Dermis blood vessel endothelial cell (primary cell): ENCODE results near the gene IDH3A. TPM values are rescaled to one million over a fixed set of nuclear protein-coding genes. Genes with fewer than 3 reads are reported as not detected.
"Not testable (repeated sequence)": the region's sequence is repeated elsewhere in the genome, so short reads cannot be mapped to it uniquely, and the experiment has no call there.

ENCODE experiments used
- DNase-seq: peaks from one replicate; pipeline ENCODE4 v3.0.0; 2010
- total RNA-seq: library from RNA; depleted of rRNA; stranded (reverse); fragments of >200 nt; gene quantifications from 2 replicates; pipeline ENCODE4 v1.2.3, GENCODE V29; 2014

IDH3A gene
- total RNA-seq, 1 donor from 2014 or later, result 35.6 TPM

DNA sequence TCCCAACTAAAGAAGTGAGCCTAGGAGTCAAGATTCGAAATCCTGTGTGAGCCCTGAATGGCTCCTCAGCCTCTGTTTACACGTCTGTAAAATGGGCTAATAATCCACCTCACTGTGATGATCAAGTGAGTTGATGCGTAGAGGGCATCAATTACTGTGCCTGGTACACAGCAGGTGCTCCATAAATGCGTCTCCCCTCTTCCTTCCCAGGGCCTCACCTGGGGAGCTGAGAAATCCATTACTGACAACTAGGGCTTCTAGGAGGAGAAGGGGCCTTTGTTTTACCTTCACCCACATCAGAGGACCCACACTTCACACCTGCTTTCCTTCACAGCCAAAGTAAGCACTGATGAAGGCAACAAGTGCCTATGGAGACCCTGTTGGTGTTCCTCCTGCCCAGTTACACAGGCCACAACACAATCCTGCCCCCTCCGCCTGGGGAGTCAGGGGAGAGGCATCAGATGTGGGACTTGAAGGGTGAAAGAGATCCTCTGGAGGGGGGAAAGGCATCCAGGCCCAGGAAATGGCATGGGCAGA, 19.3 kb upstream of the IDH3A start:
- DNase-seq, result no peak

GRCh38 chr15:78130466-78131294, 18.5 kb upstream of the IDH3A start:
- no peak for DNase-seq

GRCh38 chr15:78131295-78132061, 17.7 kb upstream of the IDH3A start, which contains the start of gene CIB2:
Gene CIB2, minus strand, starts transcription at chr15:78131445. Its CDS starts 230 bp downstream, at chr15:78131215.
- peak; percentile 67 for DNase-seq

DNA sequence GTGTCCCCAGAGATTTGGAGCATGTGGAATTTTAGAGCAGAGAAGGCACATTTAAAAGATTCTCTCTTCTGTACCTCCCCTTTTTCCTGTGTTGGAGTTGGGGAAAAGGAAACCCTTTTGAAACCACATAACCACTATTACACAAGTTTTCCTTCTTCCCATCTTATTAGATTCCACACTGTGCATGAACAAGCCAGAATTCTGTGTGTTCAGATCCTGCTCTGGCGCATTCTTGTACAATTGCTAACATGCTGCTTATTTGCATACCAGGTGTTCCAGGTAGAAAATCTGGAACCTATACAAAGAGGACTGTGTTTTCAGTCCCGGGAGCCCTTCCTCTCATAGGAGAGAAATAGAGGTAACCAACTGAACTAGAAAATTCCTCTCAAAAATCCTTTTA, 15.4 kb upstream of the IDH3A start:
- no peak for DNase-seq

- DNase-seq, result no peak
These were observed 9.6 kb upstream of the IDH3A start for GRCh38 chr15:78139578-78139977.

- no peak for DNase-seq
These were observed 8.9 kb upstream of the IDH3A start for GRCh38 chr15:78140292-78140691.

DNA sequence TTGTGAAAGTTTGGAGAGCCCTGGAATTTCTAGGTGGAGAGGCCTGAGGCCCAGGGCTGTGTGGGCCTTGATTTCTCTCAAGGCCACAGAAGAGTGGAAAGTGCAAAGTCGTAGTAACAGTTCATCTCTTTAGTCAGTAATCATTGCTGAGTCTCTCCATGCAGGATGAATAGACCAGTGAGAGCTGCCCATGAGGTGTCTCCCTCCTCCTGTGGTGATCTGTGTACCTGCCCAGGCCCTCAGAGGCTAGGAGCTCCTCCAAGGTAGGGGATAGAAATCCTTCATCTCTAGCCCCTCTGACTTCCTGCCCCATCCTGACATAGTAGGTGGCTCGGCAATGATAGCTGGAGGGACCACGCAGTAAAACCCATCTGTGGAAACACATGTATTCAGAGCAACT, 6.8 kb upstream of the IDH3A start:
- DNase-seq, result no peak

DNA sequence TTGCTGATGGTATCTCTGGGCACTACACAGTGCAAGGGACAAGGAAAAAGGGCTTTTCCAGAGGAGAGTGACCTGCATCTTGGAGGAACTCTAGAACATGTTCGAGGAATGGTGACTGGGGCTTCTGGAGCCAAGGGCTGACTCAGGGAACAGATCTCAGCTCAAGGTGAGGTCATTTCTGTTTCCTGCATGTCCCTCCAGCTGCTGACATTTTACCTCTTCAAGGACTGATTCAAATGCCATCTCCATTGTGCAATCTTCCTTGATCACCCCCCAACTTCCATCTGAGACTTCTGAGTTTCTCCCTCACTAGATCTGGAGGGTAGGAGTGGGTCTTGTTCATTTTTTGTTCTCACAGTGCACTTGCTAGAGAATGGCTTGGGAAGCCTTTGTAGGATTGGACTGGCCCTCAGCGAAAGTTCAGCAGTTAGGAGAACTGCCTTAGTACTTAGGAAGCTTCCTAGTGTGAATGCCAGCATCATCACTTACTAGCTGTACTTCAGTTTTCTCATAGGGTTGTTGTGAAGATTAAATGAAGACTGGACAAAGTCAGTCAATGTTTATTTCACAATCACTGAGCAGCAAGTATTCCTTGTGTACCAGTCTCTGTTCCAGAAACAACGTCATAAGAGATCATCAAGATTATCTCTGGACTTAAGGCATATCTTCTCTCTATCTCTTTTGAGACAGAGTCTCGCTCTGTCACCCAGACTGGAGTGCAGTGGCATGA, 2.6 kb upstream of the IDH3A start:
- DNase-seq, result no peak

DNA sequence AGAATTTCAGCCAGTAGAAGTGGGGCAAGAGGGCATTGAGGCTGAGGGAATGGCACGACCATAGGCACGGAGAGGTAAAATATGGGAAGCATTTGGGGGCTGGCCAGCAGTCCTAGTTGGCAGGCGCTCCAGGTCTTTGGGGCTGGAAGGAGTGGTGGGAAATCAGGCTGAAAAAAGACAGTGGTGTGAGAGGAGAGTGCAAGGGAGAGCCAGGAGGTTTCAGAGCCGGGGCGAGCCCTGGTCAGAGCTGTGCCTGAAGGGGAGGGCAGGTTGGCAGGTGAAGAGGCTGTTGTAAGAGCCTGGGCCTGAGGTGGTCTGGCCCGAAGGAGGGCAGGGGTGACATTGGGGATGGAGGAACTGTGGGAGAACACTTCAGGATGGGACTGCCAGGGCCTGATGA, 1.6 kb upstream of the IDH3A start:
- DNase-seq, result no peak

- no peak for DNase-seq
These were observed 632 bp upstream of the IDH3A start for GRCh38 chr15:78148392-78149067.

GRCh38 chr15:78149805-78150751, 916 bp downstream of the IDH3A start:
- peak; percentile 23 for DNase-seq

DNA sequence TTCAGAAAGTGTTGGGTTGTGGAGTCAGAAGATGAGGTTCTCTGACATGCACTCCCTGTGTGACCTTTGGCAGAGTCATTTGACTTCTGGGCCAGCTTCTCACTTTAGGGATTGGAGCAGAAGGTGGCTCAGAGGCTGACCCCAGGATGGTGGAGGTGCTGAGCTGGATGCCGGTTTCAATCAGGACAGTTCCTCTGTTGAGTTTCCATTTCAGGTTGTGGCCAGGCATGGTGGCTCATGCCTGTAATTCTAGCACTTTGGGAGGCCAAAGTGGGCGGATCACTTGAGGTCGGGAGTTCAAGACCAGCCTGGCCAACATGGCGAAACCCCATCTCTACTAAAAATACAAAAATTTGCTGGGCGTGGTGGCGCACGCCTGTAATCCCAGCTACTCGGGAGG, 1.9 kb downstream of the IDH3A start:
- DNase-seq, result not testable (repeated sequence)

DNA sequence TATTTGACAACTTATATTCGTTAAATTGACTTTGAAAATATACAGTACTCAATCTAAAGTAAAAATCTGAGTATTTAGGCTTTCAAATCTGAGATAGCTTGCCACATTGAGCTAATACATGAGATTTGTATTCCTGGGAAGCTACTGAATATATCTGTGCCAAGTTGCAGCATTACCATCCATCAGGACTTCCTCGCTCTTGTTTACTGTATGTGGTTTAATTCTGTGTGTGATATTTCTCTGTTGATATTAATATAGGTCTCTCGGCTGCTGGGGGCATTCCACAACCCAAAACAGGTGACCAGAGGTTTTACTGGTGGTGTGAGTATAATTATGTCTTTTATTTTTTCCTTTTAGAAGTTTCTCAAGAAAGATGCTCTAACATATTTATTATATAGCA, 5.8 kb downstream of the IDH3A start:
- DNase-seq, result no peak

DNA sequence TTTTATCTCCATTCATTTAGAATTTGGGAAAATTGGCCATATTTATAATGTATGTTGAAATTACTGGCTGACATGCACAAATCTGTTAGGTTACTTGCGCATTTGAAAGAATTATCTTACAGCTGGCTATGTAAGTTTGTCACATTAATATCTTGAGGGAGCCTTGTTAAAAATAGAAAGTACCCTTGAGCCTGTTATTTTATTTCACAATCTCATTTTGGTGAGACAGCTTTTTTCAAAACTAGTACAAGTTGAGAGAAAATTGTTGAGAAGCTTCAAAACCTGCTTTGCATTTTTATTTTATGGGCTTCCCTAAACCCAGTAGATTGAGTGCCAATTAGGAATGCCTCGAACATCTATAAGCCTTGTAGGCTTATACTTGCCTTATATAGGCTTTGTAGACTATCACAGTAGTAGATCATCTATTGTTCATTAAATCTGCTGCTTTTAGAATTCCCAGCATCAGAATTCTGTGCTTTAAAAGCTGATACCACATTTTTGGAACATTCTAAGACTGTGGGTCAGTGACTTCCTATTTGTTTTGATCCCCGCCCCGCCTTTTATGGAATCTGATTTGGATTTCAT, 6.3 kb downstream of the IDH3A start:
- no peak for DNase-seq

DNA sequence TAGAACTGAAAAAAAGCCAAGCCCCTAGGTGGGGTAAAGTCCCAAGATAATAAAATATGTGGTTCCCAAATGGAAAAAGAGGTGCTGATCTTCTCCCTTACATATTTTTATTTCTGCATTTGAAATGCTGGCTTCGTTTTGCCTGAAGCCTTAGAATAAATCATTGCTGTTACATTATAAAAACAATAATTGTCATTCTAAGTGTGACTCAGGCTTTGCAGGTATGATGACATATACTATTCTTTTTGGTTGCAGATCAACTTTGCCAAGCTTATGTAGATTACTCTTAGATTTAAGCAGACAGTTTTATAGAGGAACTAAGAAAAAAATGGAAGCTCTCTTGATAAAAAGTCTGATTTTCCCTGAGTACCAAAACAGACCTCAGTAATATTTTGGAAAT, 7.5 kb downstream of the IDH3A start:
- no peak for DNase-seq

- no peak for DNase-seq
These were observed 8.0 kb downstream of the IDH3A start for GRCh38 chr15:78157203-78157602.

DNA sequence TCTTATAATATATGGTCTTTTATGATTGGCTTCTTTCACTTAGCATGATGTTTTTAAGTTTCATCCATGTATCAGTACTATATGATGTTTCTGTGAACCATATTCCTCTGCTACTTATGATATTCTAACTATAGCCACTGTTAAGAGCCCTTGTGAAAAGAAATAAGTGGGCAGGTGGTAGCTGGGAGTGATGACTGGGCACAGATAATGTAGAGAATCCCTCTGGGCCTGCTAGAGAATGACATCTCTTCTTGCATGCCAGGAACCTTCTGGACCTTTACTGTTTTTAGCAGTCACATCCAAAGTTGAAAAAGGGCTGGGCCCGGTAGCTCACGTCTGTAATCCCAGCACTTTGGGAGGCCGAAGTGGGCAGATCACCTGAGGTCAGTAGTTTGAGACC, 10.2 kb downstream of the IDH3A start:
- DNase-seq, result no peak

- no peak for DNase-seq
These were observed 12.9 kb downstream of the IDH3A start for GRCh38 chr15:78162038-78162437.

DNA sequence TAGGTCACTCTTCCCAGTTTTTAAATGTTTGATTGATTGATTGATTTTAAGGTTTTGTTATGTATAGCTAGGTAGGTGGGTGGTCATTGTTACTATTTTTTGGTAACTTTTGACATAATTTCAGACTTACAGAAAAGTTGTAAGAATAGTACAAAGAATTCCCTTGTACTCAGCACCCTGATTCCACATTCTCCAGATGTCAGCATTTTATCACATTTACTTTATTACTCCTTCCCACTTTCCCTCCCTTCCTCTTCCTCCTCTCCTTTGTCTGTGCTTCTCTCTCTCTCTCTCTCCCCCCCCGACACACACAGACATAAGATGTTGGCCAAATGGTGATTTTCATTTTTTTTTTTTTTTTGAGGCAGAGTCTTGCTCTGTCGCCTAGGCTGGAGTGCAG, 14.8 kb downstream of the IDH3A start:
- no peak for DNase-seq

- no peak for DNase-seq
These were observed 18.2 kb downstream of the IDH3A start for GRCh38 chr15:78167227-78167888.
